Chondrocyte (in vitro differentiated cells): ENCODE measurements around the gene UQCC2. TPM values are rescaled to one million over a fixed set of nuclear protein-coding genes. Genes with fewer than 3 reads are reported as not detected.

Experiments used
- DNase-seq: peaks from one replicate; pipeline ENCODE4 v3.0.0; 2021; ENCODE audit warnings: mixed read lengths, low spot score
- H3K27ac Mint-ChIP-seq: one replicate; pipeline ENCODE4 v1.8.0; 2021; ENCODE audit warnings: mild to moderate bottlenecking, moderate library complexity, mixed read lengths; ENCODE audit not compliant: unreplicated experiment
- H3K27me3 Mint-ChIP-seq: 2 replicates; pipeline ENCODE4 v1.8.0; 2021; ENCODE audit warnings: low read depth, mixed read lengths
- H3K36me3 Mint-ChIP-seq: 2 replicates; pipeline ENCODE4 v1.8.0; 2021; ENCODE audit warnings: low read depth, mixed read lengths
- H3K4me1 Mint-ChIP-seq: 2 replicates; pipeline ENCODE4 v1.8.0; 2021; ENCODE audit warnings: low read depth, mild to moderate bottlenecking, mixed read lengths
- H3K4me3 Mint-ChIP-seq: one replicate; pipeline ENCODE4 v1.8.0; 2021; ENCODE audit warnings: mild to moderate bottlenecking, moderate library complexity, mixed read lengths; ENCODE audit not compliant: unreplicated experiment
- H3K9me3 Mint-ChIP-seq: 2 replicates; pipeline ENCODE4 v1.8.0; 2021; ENCODE audit warnings: low read depth, mixed read lengths
- total RNA-seq: library from RNA; stranded (reverse); gene quantifications from 3 replicates; pipeline ENCODE4 v1.2.1, GENCODE V29; 2021
- TF ChIP-seq, protein P1 (sequence below): fragments of 200-600 bp; sonication (generic); IDR thresholded peaks from 2 replicates; pipeline ENCODE4 v1.5.0; 2021; ENCODE audit warnings: antibody characterized with exemption, mild to moderate bottlenecking, moderate library complexity

The UQCC2 gene
- total RNA-seq, 1 donor from 2014 or later: 64.5 TPM

DNA sequence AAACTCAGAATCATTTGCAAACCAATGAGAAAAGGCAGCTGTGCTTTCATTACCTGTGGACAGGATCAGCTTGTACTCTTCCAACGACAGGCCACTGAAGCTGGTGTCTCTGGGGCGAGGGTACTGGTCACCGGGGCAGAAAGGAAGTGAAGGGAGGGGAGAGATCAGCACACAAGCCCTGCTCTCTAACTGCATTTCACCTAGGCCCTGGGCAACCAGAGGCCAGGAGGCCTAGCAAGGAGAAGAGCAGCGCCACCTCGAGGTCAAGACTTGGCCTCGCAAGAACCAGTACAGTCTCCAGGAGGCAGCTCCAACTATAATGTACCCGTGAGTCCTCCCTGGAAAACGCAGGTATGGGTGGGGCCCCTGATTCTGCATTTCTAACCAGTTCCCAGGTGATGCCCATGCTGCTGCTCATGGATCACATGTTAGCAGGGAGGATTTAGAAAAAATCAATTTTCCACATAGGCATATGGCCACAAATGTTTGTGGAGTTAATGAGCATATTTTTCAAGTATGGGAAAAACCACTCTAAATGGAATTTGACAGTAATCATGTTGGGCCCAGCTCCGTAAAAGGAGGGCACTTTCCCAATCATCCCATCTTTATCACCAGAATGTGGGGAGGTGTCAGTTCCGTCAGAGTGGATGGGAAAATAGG lies 11.0 kb downstream of the UQCC2 start:
- H3K4me1 Mint-ChIP-seq: peaks cover 32% of the 10 kb centered on the region
- peaks cover 2% of the 10 kb centered on the region for H3K36me3 Mint-ChIP-seq
- H3K27me3 Mint-ChIP-seq: no peaks in the 10 kb centered on the region
- DNase-seq: no peak
- H3K9me3 Mint-ChIP-seq: no peaks in the 10 kb centered on the region
- H3K27ac Mint-ChIP-seq: no peak overlapping the region
- no peak overlapping the region for H3K4me3 Mint-ChIP-seq
- TF ChIP-seq, protein P1, sequence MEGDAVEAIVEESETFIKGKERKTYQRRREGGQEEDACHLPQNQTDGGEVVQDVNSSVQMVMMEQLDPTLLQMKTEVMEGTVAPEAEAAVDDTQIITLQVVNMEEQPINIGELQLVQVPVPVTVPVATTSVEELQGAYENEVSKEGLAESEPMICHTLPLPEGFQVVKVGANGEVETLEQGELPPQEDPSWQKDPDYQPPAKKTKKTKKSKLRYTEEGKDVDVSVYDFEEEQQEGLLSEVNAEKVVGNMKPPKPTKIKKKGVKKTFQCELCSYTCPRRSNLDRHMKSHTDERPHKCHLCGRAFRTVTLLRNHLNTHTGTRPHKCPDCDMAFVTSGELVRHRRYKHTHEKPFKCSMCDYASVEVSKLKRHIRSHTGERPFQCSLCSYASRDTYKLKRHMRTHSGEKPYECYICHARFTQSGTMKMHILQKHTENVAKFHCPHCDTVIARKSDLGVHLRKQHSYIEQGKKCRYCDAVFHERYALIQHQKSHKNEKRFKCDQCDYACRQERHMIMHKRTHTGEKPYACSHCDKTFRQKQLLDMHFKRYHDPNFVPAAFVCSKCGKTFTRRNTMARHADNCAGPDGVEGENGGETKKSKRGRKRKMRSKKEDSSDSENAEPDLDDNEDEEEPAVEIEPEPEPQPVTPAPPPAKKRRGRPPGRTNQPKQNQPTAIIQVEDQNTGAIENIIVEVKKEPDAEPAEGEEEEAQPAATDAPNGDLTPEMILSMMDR: peak; percentile 84

DNA sequence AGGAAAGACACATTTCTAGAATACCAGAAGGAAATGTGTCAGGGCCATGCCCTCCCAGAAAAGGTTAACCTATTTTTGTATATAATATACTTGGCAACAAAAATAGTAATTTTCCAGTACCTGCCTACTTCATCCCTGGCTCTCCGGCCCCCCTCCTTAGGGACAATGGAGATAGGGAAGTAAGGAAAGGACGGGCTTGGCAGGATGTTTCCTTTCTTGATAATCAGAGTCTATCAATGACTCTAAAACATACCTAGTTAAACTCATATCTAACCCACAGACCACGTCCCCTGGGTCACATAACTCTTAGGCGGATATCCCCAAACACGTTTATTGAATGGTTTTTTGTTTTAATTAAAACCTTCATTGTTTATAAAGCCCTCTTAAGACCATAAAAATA lies 11.8 kb downstream of the UQCC2 start:
- TF ChIP-seq, protein P1: no peak
- Mint-ChIP-seq H3K36me3 (peaks cover 2% of the 10 kb centered on the region), H3K27me3 (no peaks in the 10 kb centered on the region), H3K27ac (no peak overlapping the region), H3K4me1 (peaks cover 32% of the 10 kb centered on the region), H3K9me3 (no peaks in the 10 kb centered on the region), H3K4me3 (no peak overlapping the region)
- peak; percentile 19 for DNase-seq

DNA sequence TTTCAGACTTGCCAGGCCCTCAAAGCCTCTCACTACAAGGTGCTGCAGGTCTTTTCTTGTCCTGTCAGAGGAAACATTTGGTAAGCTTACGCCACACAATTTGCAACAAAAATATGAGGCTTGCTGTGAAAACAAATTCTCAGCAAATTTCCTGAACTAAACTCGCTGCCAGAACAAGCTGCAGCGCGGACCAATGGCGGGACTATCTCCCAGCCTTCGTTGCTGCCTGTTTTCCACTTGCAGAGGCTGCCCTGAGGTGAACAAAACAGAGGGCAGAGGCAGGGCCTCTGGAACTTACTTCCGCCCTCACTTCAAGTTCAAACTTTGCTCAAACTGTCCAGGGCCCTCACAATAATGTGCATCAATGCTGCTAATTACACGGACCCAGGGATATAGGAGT lies 12.4 kb downstream of the UQCC2 start:
- Mint-ChIP-seq H3K4me3 (no peak overlapping the region), H3K4me1 (peaks cover 38% of the 10 kb centered on the region), H3K27ac (no peak overlapping the region), H3K27me3 (no peaks in the 10 kb centered on the region), H3K9me3 (no peaks in the 10 kb centered on the region), H3K36me3 (peaks cover 2% of the 10 kb centered on the region)
- TF ChIP-seq, protein P1: no peak
- peak; percentile 35 for DNase-seq

DNA sequence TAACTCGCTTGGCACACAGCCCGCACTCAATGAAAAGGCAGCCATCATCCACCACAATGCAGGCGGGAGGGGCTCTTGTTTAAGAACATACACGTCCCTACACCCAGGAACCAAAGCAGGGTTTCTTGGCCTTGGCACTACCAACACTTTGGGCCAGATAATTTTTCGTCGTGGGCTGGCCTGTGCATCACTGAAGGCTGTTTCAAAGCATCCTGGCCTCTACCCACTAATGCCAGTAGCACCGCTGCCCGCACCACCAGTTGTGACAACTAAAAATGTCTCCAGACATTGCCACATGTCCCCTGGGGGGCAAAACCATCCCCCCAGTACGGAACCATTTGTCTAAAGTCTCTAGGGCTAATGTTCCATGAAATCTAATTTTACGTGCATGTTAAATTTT lies 13.0 kb downstream of the UQCC2 start:
- Mint-ChIP-seq H3K27me3 (no peaks in the 10 kb centered on the region), H3K4me1 (peaks cover 44% of the 10 kb centered on the region), H3K4me3 (no peak overlapping the region), H3K27ac (no peak overlapping the region), H3K36me3 (peaks cover 2% of the 10 kb centered on the region), H3K9me3 (no peaks in the 10 kb centered on the region)
- peak; percentile 48 for DNase-seq
- TF ChIP-seq, protein P1: no peak

DNA sequence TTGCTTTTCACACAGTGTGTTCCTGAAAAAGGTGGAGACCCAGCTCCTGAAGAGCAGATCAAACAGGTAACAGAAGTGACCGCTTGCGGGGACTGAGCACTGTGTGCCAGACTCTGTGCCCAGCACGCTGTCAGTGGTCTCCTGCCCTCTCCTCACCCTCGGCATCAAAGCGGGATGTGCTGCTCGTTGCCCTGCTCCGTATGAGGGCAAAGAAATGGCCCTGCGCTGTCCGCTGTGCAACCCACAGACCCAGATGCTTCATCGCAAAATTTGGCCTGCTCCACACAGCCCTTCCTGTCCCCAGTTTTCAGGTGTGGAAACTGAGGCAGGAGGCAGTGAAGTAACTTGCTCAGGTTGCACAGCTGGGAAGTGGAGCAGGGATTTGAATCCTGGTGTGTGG lies 13.7 kb downstream of the UQCC2 start:
- peaks cover 51% of the 10 kb centered on the region for H3K4me1 Mint-ChIP-seq
- TF ChIP-seq, protein P1: no peak
- peak overlapping the region; percentile 78 for H3K27ac Mint-ChIP-seq
- H3K27me3 Mint-ChIP-seq: no peaks in the 10 kb centered on the region
- peak; percentile 68 for DNase-seq
- no peaks in the 10 kb centered on the region for H3K9me3 Mint-ChIP-seq
- no peak overlapping the region for H3K4me3 Mint-ChIP-seq
- H3K36me3 Mint-ChIP-seq: peaks cover 2% of the 10 kb centered on the region
